PFSK-1 (cell line): Measurements from ENCODE around the gene ABR.

Experiments
- FOXP2 ChIP-seq: optimal IDR thresholded peaks from 2 replicates; pipeline ENCODE3; 2011; ENCODE audit warnings: borderline replicate concordance, control low read depth, inconsistent platforms; ENCODE audit not compliant: insufficient read depth; ENCODE audit errors: extremely low read length, extremely low read depth
- POLR2AphosphoS5 ChIP-seq: IDR thresholded peaks from 2 replicates; pipeline ENCODE4 v1.6.1; 2012; ENCODE audit warnings: low read depth, mild to moderate bottlenecking, control low read depth, low read length, moderate library complexity
- REST ChIP-seq, 2 experiments: IDR thresholded peaks; 2 replicates each; pipeline versions ENCODE4 v1.6.1 to v1.8.0; 2011 to 2012; ENCODE audit warnings: low read depth in 2 of 2, low read length in 2 of 2, control low read depth in 1 of 2, inconsistent platforms in 1 of 2, mild to moderate bottlenecking in 1 of 2, moderate library complexity in 1 of 2; ENCODE audit not compliant: insufficient read depth in 1 of 2
- SIN3A ChIP-seq: IDR thresholded peaks from 2 replicates; pipeline ENCODE4 v1.6.1; 2012; ENCODE audit warnings: mild to moderate bottlenecking, low read length, moderate library complexity, borderline replicate concordance; ENCODE audit not compliant: insufficient read depth
- TAF1 ChIP-seq: IDR thresholded peaks from 2 replicates; pipeline ENCODE4 v1.6.1; 2012; ENCODE audit warnings: low read length, control low read depth, borderline replicate concordance; ENCODE audit not compliant: insufficient read depth

Gene ABR

GRCh38 chr17:1183171-1183873, 3.5 kb upstream of the ABR start:
- TF ChIP-seq FOXP2 (no peak), TAF1 (no peak), SIN3A (no peak), POLR2AphosphoS5 (no peak), REST (IDR thresholded peaks at IDR 0.05; ENCODE audit: insufficient read depth in 1 of 2, low read depth in 2 of 2, low read length in 2 of 2) (no peak)

- TF ChIP-seq POLR2AphosphoS5 (no peak), SIN3A (no peak), TAF1 (no peak), FOXP2 (no peak), REST (IDR thresholded peaks at IDR 0.05; ENCODE audit: insufficient read depth in 1 of 2, low read depth in 2 of 2, low read length in 2 of 2) (no peak)
Measured at GRCh38 chr17:1182811-1183170, 3.0 kb upstream of the ABR start.

- TF ChIP-seq POLR2AphosphoS5 (no peak), FOXP2 (peak; percentile 36)
Measured at GRCh38 chr17:1181753-1182137, 2.0 kb upstream of the ABR start.

DNA sequence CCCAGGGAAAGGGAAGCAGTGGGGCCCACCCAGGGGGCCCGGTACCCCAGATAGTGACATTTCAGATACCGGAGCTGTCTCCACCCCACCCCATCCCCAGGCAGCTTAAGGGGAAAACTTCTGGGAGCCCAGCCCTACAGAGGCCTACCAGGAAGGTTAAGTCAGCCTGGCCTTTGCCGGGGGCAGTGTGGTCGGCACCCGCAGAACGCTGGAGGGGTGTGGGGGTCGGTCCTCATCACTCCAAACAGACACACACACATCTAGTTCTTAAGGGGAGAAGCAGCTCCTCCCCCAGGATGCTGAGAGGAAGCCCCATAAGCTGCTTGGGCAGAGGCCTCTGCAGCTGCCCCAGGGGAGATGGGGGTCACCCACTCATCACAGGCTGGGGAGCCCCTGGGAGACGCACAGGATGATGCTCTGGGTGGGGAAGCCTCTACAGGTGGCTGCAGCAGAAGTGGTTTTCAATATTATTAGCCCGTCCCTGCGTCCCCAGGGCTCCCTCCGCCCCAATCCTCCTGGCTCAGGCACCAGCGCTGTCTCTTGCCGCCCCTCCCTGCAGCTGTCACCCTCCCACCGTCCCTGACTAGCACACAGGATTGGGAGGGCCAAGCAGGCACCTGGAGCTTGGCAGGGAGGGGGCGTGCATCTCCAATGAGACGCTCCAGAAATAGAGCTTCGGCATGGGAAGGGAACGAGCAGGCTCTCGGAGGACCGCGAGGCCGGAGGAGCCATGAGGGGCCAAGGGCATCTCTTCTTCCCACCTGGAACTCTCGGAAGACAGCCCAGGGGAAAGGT, 1.4 kb upstream of the ABR start:
- TF ChIP-seq TAF1 = no peak
- no peak for TF ChIP-seq REST (IDR thresholded peaks at IDR 0.05; ENCODE audit: insufficient read depth in 1 of 2, low read depth in 2 of 2, low read length in 2 of 2)
- TF ChIP-seq FOXP2 = no peak
- no peak for TF ChIP-seq SIN3A
- no peak for TF ChIP-seq POLR2AphosphoS5

- TF ChIP-seq TAF1 (no peak), SIN3A (no peak), FOXP2 (no peak), REST (IDR thresholded peaks at IDR 0.05; ENCODE audit: insufficient read depth in 1 of 2, low read depth in 2 of 2, low read length in 2 of 2) (no peak), POLR2AphosphoS5 (no peak)
Measured at GRCh38 chr17:1179112-1179817, 516 bp downstream of the ABR start.
